Cardiac fibroblast (primary cell): ENCODE results near the gene CNGA4.
"Not testable (repeated sequence)": the region's sequence is repeated elsewhere in the genome, so short reads cannot be mapped to it uniquely, and the experiment has no call there.

ENCODE experiments used
- DNase-seq, 2 donors: peaks; one replicate each; pipeline versions ENCODE4 v3.0.0 to v3.0.0-alpha.2; 2010; ENCODE audit warnings: low read depth in 2 of 2
- H3K4me3 ChIP-seq, 2 donors: replicated peaks in 1 of 2; 1 replicate in 1 of 2; 2 replicates in 1 of 2; pipeline ENCODE4 v1.5.1; 2011; ENCODE audit warnings: low read depth in 2 of 2, low read length in 2 of 2, mild to moderate bottlenecking in 2 of 2, moderate library complexity in 1 of 2
- TF ChIP-seq, protein P1 (sequence below): IDR thresholded peaks from one replicate; pipeline ENCODE4 v1.5.1; 2011; ENCODE audit warnings: low read depth, mild to moderate bottlenecking, low read length, inconsistent platforms

Gene CNGA4

DNA sequence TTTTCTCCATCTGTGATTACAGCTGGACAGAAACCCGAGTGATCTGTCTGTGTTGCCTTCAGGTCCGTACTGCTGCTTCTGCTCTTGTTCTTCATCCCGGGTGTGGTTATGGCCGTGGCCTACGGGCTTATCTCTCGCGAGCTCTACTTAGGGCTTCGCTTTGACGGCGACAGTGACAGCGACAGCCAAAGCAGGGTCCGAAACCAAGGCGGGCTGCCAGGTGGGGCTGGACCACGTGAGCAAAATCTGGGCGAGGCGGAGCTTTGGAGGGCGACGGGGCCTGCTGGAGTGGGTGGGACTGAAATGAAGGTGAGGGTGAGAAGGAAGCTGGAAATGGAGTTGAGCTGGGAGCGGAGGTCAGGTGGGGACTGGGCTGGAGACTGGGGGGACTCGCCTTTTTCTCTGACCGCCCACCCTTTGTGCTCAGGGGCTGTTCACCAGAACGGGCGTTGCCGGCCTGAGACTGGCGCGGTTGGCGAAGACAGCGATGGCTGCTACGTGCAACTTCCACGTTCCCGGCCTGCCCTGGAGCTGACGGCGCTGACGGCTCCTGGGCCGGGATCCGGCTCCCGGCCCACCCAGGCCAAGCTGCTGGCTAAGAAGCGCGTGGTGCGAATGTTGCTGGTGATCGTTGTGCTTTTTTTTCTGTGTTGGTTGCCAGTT is 31.8 kb downstream of the CNGA4 start:
- DNase-seq: no peak
- TF ChIP-seq, protein P1, sequence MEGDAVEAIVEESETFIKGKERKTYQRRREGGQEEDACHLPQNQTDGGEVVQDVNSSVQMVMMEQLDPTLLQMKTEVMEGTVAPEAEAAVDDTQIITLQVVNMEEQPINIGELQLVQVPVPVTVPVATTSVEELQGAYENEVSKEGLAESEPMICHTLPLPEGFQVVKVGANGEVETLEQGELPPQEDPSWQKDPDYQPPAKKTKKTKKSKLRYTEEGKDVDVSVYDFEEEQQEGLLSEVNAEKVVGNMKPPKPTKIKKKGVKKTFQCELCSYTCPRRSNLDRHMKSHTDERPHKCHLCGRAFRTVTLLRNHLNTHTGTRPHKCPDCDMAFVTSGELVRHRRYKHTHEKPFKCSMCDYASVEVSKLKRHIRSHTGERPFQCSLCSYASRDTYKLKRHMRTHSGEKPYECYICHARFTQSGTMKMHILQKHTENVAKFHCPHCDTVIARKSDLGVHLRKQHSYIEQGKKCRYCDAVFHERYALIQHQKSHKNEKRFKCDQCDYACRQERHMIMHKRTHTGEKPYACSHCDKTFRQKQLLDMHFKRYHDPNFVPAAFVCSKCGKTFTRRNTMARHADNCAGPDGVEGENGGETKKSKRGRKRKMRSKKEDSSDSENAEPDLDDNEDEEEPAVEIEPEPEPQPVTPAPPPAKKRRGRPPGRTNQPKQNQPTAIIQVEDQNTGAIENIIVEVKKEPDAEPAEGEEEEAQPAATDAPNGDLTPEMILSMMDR: no peak

DNA sequence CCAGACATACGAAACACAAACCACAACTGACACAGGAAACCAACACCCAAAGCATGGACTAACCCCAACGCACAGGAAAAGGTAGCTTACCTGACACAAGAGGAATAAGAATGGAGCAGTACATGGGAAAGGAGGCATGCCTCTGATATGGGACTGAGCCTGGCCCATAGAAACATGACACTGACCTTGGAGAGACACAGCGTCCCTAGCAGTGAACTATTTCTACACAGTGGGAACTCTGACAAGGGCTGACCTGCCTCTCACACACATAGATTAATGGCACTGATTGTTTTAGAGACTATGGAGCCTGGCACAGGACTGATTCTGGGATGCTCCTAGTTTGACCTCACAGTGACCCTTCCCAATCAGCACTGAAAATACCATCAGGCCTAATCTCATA is 32.7 kb downstream of the CNGA4 start:
- DNase-seq: no peak
- TF ChIP-seq, protein P1: no peak
- no peak overlapping the region for H3K4me3 ChIP-seq

More for the DNA sequence above, 31.8 kb downstream of the CNGA4 start:
- H3K4me3 ChIP-seq: no peak overlapping the region

DNA sequence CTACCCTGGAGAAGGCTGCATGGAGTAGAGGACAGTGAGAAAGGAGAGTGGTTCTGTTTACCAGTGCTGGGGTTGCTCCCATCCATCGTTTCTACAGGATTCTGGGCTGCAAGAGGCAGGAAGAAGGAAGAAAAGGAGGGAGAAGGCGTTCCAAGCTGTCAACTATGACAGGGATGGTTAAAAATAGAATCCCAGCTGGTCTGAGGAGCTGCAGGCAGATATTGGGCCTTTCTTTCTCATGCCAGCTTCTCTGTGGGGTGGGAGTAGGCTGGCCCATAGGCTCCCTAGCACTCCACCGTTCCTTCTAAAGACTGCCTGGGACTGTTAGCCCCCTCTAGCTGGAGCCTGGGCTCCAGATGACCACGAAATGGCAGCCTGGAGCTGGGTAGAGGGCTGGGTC is 34.3 kb downstream of the CNGA4 start:
- H3K4me3 ChIP-seq: no peak overlapping the region
- TF ChIP-seq, protein P1: no peak
- peak in 1 of 2 donors; percentile 14 for DNase-seq

DNA sequence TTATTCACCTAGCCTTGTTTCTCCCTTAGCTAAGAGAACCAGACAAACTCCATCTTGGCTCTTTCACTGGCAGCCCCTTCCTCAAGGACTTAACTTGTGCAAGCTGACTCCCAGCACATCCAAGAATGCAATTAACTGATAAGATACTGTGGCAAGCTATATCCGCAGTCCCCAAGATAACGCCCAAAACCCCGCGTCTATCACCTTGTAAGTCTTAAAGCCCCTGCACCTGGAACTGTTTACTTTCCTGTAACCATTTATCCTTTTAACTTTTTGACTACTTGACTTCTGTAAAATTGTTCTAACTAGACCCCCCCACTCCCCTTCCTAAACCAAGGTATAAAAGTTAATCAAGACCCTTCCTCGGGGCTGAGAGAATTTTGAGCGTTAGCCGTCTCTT is 41.9 kb downstream of the CNGA4 start:
- H3K4me3 ChIP-seq, DNase-seq: not testable (repeated sequence)

DNA sequence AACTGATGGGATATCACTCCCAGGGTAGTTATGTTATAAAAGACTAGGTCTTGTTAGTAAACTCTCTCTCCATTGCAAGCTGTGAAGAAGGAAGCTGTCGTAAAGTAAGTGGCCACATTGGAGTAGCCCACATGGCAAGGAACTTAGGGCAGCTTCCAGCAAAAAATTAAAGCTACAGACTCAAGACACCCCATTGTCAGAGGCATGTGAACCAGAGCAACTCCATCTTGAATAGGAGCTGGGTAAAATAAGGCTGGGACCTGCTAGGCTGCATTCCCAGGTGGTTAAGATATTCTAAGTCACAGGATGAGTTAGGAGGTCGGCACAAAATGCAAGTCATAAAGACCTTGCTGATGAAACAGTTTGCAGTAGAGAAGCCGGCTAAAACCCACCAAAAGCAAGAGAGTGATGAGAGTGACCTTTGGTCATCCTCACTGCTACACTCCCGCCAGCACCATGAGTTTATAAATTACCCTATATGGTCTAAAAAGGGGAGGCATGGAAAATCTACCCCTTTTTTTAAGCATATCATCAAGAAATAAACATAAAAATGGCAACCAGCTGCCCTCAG is 44.6 kb downstream of the CNGA4 start:
- TF ChIP-seq, protein P1: no peak
- H3K4me3 ChIP-seq: no peak overlapping the region
- no peak for DNase-seq

DNA sequence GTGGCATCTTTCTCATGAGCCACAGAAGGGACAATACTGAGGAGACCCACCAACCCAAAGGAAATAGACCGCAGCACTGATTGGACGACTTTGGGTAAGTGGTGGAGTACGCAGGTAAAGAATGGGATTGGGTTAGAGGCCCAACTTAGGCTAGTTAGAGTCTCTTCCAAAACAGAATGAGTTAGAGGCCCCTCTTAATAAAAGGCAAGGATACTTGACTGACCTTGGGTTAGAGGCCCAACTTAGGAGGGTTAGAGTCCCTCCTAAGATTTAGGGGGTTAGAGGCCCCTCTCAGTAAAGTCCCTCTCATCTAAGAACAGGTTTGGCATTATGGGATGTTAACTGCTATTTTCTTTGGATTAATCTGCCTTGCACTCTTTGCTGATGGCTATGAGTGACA is 45.4 kb downstream of the CNGA4 start:
- no peak for DNase-seq
- no peak overlapping the region for H3K4me3 ChIP-seq
- TF ChIP-seq, protein P1: no peak

DNA sequence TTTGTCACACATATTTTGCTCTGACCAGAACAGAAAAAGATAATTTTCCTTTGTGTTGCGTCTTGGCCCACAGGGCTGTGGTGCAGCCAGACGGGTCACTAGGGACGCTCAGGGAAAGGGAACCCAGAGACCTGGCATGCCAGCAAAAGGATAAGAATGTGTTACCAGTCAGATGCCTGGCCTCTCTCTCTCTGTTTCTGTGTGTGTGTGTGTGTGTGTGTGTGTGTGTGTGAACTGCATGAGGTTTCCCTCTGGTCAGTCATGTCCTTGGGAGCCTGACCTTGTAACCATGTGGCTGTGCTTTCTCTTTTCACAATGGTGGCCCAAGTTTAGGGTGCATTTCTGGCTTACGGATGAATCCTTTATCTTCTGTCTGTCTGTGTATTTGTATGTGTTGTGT is 46.1 kb downstream of the CNGA4 start:
- no peak for DNase-seq
- TF ChIP-seq, protein P1: no peak

More for the DNA sequence above, 46.1 kb downstream of the CNGA4 start:
- H3K4me3 ChIP-seq: no peak overlapping the region
